ENCODE results near the gene ATG7.

- TF ChIP-seq, protein P1, sequence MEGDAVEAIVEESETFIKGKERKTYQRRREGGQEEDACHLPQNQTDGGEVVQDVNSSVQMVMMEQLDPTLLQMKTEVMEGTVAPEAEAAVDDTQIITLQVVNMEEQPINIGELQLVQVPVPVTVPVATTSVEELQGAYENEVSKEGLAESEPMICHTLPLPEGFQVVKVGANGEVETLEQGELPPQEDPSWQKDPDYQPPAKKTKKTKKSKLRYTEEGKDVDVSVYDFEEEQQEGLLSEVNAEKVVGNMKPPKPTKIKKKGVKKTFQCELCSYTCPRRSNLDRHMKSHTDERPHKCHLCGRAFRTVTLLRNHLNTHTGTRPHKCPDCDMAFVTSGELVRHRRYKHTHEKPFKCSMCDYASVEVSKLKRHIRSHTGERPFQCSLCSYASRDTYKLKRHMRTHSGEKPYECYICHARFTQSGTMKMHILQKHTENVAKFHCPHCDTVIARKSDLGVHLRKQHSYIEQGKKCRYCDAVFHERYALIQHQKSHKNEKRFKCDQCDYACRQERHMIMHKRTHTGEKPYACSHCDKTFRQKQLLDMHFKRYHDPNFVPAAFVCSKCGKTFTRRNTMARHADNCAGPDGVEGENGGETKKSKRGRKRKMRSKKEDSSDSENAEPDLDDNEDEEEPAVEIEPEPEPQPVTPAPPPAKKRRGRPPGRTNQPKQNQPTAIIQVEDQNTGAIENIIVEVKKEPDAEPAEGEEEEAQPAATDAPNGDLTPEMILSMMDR (IDR thresholded peaks at IDR 0.05) = no peak
- TF ChIP-seq EZH2phosphoT487 (IDR thresholded peaks at IDR 0.05) (no peak), EZH2 (IDR thresholded peaks at IDR 0.05) (no peak)
Observed at GRCh38 chr3:11603628-11604027, 331.4 kb downstream of the ATG7 start.

All from neural progenitor cell (in vitro differentiated cells).